Hepatocyte (in vitro differentiated cells): ENCODE data around the gene TMPRSS9.

ENCODE experiments used
- CTCF ChIP-seq: fragments of 200-600 bp; sonication (generic); IDR thresholded peaks from 2 replicates; pipeline ENCODE4 v1.5.1; 2016; ENCODE audit warnings: antibody characterized with exemption, mild to moderate bottlenecking; ENCODE audit not compliant: poor library complexity
- EZH2phosphoT487 ChIP-seq: fragments of 200-600 bp; sonication (generic); IDR thresholded peaks from one replicate; pipeline ENCODE4 v1.6.1; 2018; ENCODE audit warnings: antibody characterized with exemption, mild to moderate bottlenecking, low read depth, moderate library complexity; ENCODE audit not compliant: unreplicated experiment, severe bottlenecking

DNA sequence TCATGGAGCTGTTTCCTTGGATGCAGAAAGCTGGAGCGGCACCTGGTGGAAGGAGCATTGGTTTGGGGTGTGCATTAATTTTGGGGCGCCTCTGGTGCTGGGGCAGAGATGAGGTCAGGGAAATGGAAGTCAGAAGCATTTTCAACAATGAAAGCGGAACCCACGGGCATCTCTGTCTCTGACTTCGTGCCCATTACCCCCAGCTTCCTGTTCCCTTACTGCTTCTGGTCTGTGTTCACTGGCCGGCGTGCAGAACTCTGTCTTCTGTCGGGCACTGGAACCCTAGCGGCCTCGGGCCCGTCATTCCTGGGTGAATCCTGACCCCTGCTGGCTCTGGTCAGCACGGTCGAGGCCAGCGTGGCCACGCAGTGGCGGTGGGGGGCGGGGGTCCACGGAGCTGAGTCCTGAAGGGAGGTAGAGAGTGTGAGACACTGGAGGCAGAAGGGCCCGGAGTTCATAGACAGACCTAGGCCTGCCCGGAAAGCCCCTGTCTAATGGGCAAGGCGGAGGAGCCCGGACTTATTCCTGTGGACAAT is 44.2 kb upstream of the TMPRSS9 start:
- TF ChIP-seq CTCF: peak; percentile 66
- no peak for TF ChIP-seq EZH2phosphoT487
